D721Med (cell line): ENCODE results near the gene MAPKAP1.

Source experiments
- DNase-seq: peaks from one replicate; pipeline ENCODE4 v3.0.0; 2011; ENCODE audit warnings: low spot score; ENCODE audit not compliant: insufficient read length
- FAIRE-seq: peaks from 2 replicates; lab custom pipeline; 2011; peaks lifted over from hg19 to GRCh38; lab: Jason Lieb, UNC
- CTCF ChIP-seq: IDR thresholded peaks from 2 replicates; pipeline ENCODE4 v1.5.1; 2012; ENCODE audit warnings: mild to moderate bottlenecking, control low read depth; ENCODE audit not compliant: insufficient read depth; ENCODE audit errors: missing control alignments

MAPKAP1 gene

GRCh38 chr9:125472926-125473701, 233.9 kb downstream of the MAPKAP1 start:
- TF ChIP-seq CTCF = no peak
- DNase-seq = no peak
- no peak for FAIRE-seq

GRCh38 chr9:125472562-125472925, 234.5 kb downstream of the MAPKAP1 start:
- TF ChIP-seq CTCF = no peak
- no peak for DNase-seq
- no peak for FAIRE-seq

GRCh38 chr9:125470767-125471580, 236.0 kb downstream of the MAPKAP1 start:
- no peak for TF ChIP-seq CTCF
- FAIRE-seq (no peak), DNase-seq (no peak)

GRCh38 chr9:125470189-125470588, 236.8 kb downstream of the MAPKAP1 start:
- no peak for TF ChIP-seq CTCF
- DNase-seq = no peak
- no peak for FAIRE-seq

- DNase-seq (no peak), FAIRE-seq (no peak)
- no peak for TF ChIP-seq CTCF
Observed at GRCh38 chr9:125468646-125469045, 238.4 kb downstream of the MAPKAP1 start.

- no peak for TF ChIP-seq CTCF
- DNase-seq = no peak
- FAIRE-seq = no peak
Observed at GRCh38 chr9:125467116-125467740, 239.8 kb downstream of the MAPKAP1 start.
